ENCODE data around the gene LRMDA. TPM values are rescaled to one million over a fixed set of nuclear protein-coding genes. Genes with fewer than 3 reads are reported as not detected.

Gene LRMDA
- total and polyA plus RNA-seq, 2 donors (not counting 1 experiment from before 2014, with no cell fraction given): 0.12 TPM; not detected in 1

- Mint-ChIP-seq H3K4me3 (no peak overlapping the region), H3K27me3 (no peaks in the 10 kb centered on the region), H3K27ac (no peak overlapping the region), H3K9me3 (ENCODE audit: insufficient read depth) (peaks cover 3% of the 10 kb centered on the region), H3K4me1 (no peaks in the 10 kb centered on the region)
- 75% methylated on average over 1 of the region's 2 CpGs for WGBS (ENCODE audit: insufficient coverage)
- no peak overlapping the region for H3K4me3 ChIP-seq (ENCODE audit: control extremely low read depth in 1 of 5, extremely low read depth in 1 of 5, insufficient read depth in 1 of 5, low read depth in 2 of 5, low read length in 4 of 5)
- H3K36me3 ChIP-seq (replicated peaks in 1 of 2; ENCODE audit: control extremely low read depth in 1 of 2, control insufficient read depth in 1 of 2, extremely low read depth in 1 of 2, insufficient read depth in 2 of 2, low read length in 1 of 2): no peaks in the 10 kb centered on the region
- H3K79me2 ChIP-seq (ENCODE audit: control insufficient read depth, insufficient read depth, low read length): no peaks in the 10 kb centered on the region
- H3K9me3 ChIP-seq (ENCODE audit: control extremely low read depth in 1 of 3, control insufficient read depth in 2 of 3, insufficient read depth in 1 of 3, low read length in 2 of 3): no peaks in the 10 kb centered on the region
- H2AFZ ChIP-seq (ENCODE audit: insufficient read depth, low read depth, low read length, poor library complexity, severe bottlenecking): no peak overlapping the region
- DNase-seq: no peak
- CTCF ChIA-PET: no interaction called here
- no peaks in the 10 kb centered on the region for H4K20me1 ChIP-seq (ENCODE audit: control insufficient read depth, insufficient read depth, low read length, poor library complexity, severe bottlenecking)
- H3K27ac ChIP-seq (ENCODE audit: low read length in 2 of 2): no peak overlapping the region
- no peaks in the 10 kb centered on the region for H3K27me3 ChIP-seq (replicated peaks in 1 of 4; ENCODE audit: control extremely low read depth in 1 of 4, control insufficient read depth in 3 of 4, insufficient read depth in 4 of 4, low read length in 3 of 4)
- no peak overlapping the region for H3K9ac ChIP-seq (ENCODE audit: low read length)
- ATAC-seq (ENCODE audit: low read depth): no peak
- intact Hi-C loops (cut with micrococcal nuclease): no loop called here
- no peak for TF ChIP-seq EZH2 (IDR thresholded peaks at IDR 0.05; ENCODE audit: borderline replicate concordance, insufficient read depth, low read depth, low read length, poor library complexity, severe bottlenecking)
- TF ChIP-seq CTCF (IDR thresholded peaks at IDR 0.05): no peak
- no peaks in the 10 kb centered on the region for H3K4me1 ChIP-seq (ENCODE audit: control insufficient read depth in 2 of 2, insufficient read depth in 2 of 2, low read length in 2 of 2)
- POLR2A ChIA-PET: no interaction called here
- no peak overlapping the region for H3K4me2 ChIP-seq (replicated peaks; ENCODE audit: low read depth, low read length, poor library complexity, severe bottlenecking)
Observed at GRCh38 chr10:76347832-76348231, 916.4 kb downstream of the LRMDA start.

- DNase-seq (no peak), ATAC-seq (ENCODE audit: low read depth) (no peak)
- H2AFZ ChIP-seq (ENCODE audit: insufficient read depth, low read depth, low read length, poor library complexity, severe bottlenecking): no peak overlapping the region
- intact Hi-C loops (cut with micrococcal nuclease): no loop called here
- ChIA-PET POLR2A (no interaction called here), CTCF (no interaction called here)
- no peak overlapping the region for H3K9ac ChIP-seq (ENCODE audit: low read length)
- H3K27ac ChIP-seq (ENCODE audit: low read length in 2 of 2): no peak overlapping the region
- no peaks in the 10 kb centered on the region for H3K36me3 ChIP-seq (replicated peaks in 1 of 2; ENCODE audit: control extremely low read depth in 1 of 2, control insufficient read depth in 1 of 2, extremely low read depth in 1 of 2, insufficient read depth in 2 of 2, low read length in 1 of 2)
- no peaks in the 10 kb centered on the region for H3K9me3 ChIP-seq (ENCODE audit: control extremely low read depth in 1 of 3, control insufficient read depth in 2 of 3, insufficient read depth in 1 of 3, low read length in 2 of 3)
- Mint-ChIP-seq H3K27me3 (no peaks in the 10 kb centered on the region), H3K27ac (no peak overlapping the region), H3K4me3 (no peak overlapping the region), H3K4me1 (no peaks in the 10 kb centered on the region), H3K9me3 (ENCODE audit: insufficient read depth) (peaks cover 3% of the 10 kb centered on the region)
- no peak for TF ChIP-seq CTCF (IDR thresholded peaks at IDR 0.05)
- no peak for TF ChIP-seq EZH2 (IDR thresholded peaks at IDR 0.05; ENCODE audit: borderline replicate concordance, insufficient read depth, low read depth, low read length, poor library complexity, severe bottlenecking)
- no peaks in the 10 kb centered on the region for H3K27me3 ChIP-seq (replicated peaks in 1 of 4; ENCODE audit: control extremely low read depth in 1 of 4, control insufficient read depth in 3 of 4, insufficient read depth in 4 of 4, low read length in 3 of 4)
- H4K20me1 ChIP-seq (ENCODE audit: control insufficient read depth, insufficient read depth, low read length, poor library complexity, severe bottlenecking): no peaks in the 10 kb centered on the region
- H3K4me2 ChIP-seq (replicated peaks; ENCODE audit: low read depth, low read length, poor library complexity, severe bottlenecking): no peak overlapping the region
- 100% methylated on average over 1 of the region's 4 CpGs for WGBS (ENCODE audit: insufficient coverage)
- no peaks in the 10 kb centered on the region for H3K4me1 ChIP-seq (ENCODE audit: control insufficient read depth in 2 of 2, insufficient read depth in 2 of 2, low read length in 2 of 2)
- no peak overlapping the region for H3K4me3 ChIP-seq (ENCODE audit: control extremely low read depth in 1 of 5, extremely low read depth in 1 of 5, insufficient read depth in 1 of 5, low read depth in 2 of 5, low read length in 4 of 5)
- H3K79me2 ChIP-seq (ENCODE audit: control insufficient read depth, insufficient read depth, low read length): no peaks in the 10 kb centered on the region
Observed at GRCh38 chr10:76350583-76350982, 919.2 kb downstream of the LRMDA start.
